Measurements from ENCODE around the gene ABTB1. TPM values are rescaled to one million over a fixed set of nuclear protein-coding genes. Genes with fewer than 3 reads are reported as not detected.
A peak's percentile ranks its signal among the peaks of the same experiment; 100 is the strongest.
"Not testable (repeated sequence)": the region's sequence is repeated elsewhere in the genome, so short reads cannot be mapped to it uniquely, and the experiment has no call there.

ABTB1 gene
- total and polyA plus RNA-seq, 4 experiments from 2014 or later: 66.9 to 169 (median 120) TPM

GRCh38 chr3:127651516-127652172 is 21.1 kb upstream of the ABTB1 start:
- Histone ChIP-seq H3K4me3 (ENCODE audit: low read length in 2 of 2) (no peak overlapping the region), H3K27me3 (ENCODE audit: insufficient read depth, low read length) (no peaks in the 10 kb centered on the region), H3K27ac (ENCODE audit: low read depth, low read length) (no peak overlapping the region), H3K36me3 (ENCODE audit: insufficient read depth, low read length) (no peaks in the 10 kb centered on the region), H3K4me1 (ENCODE audit: insufficient read depth, low read length) (no peaks in the 10 kb centered on the region), H3K9me3 (ENCODE audit: control insufficient read depth in 1 of 2, low read length in 2 of 2) (no peaks in the 10 kb centered on the region)
- Mint-ChIP-seq H3K27me3 (no peaks in the 10 kb centered on the region), H3K27ac (no peak overlapping the region), H3K9me3 (peaks cover 0 to 4% (median 0%) of the 10 kb centered on the region in 8 donors), H3K4me3 (no peak overlapping the region), H3K4me1 (no peaks in the 10 kb centered on the region), H3K36me3 (no peaks in the 10 kb centered on the region)
- intact Hi-C loops (cut with micrococcal nuclease): loop anchor here (1.0 kb wide), 3 partner anchors 43 to 320 kb away; no protein-coding TSS in a partner anchor
- POLR2A ChIA-PET (ENCODE audit: partially characterized antibody): no interaction called here
- no peak for DNase-seq
- CTCF ChIA-PET (ENCODE audit: partially characterized antibody): interaction anchor here (0.9 to 3.6 kb wide), 8 partner anchors 8 to 482 kb away, joined by 3 to 35 read pairs (median 4); no protein-coding TSS in a partner anchor

GRCh38 chr3:127652246-127652995 is 20.3 kb upstream of the ABTB1 start:
- no peak overlapping the region for H3K4me3 Mint-ChIP-seq
- no peaks in the 10 kb centered on the region for H3K27me3 Mint-ChIP-seq
- Histone ChIP-seq H3K27ac (ENCODE audit: low read depth, low read length) (no peak overlapping the region), H3K4me3 (ENCODE audit: low read length in 2 of 2) (no peak overlapping the region), H3K36me3 (ENCODE audit: insufficient read depth, low read length) (no peaks in the 10 kb centered on the region), H3K9me3 (ENCODE audit: control insufficient read depth in 1 of 2, low read length in 2 of 2) (no peaks in the 10 kb centered on the region), H3K27me3 (ENCODE audit: insufficient read depth, low read length) (no peaks in the 10 kb centered on the region), H3K4me1 (ENCODE audit: insufficient read depth, low read length) (no peaks in the 10 kb centered on the region)
- H3K9me3 Mint-ChIP-seq: peaks cover 0 to 4% (median 0%) of the 10 kb centered on the region in 8 donors
- H3K27ac Mint-ChIP-seq: no peak overlapping the region
- ChIA-PET POLR2A (ENCODE audit: partially characterized antibody) (no interaction called here), CTCF (ENCODE audit: partially characterized antibody) (interaction anchor here (0.9 to 3.6 kb wide), 5 partner anchors 9 to 481 kb away, joined by 3 to 35 read pairs (median 5); no protein-coding TSS in a partner anchor)
- H3K4me1 Mint-ChIP-seq: no peaks in the 10 kb centered on the region
- H3K36me3 Mint-ChIP-seq: no peaks in the 10 kb centered on the region
- intact Hi-C loops (cut with micrococcal nuclease): loop anchor here (1.0 kb wide), 3 partner anchors 42 to 319 kb away; no protein-coding TSS in a partner anchor
- peak in 3 of 5 donors; percentile 17 to 37 (median 22) for DNase-seq

GRCh38 chr3:127654374-127654773 is 18.4 kb upstream of the ABTB1 start:
- H3K36me3 ChIP-seq (ENCODE audit: insufficient read depth, low read length): no peaks in the 10 kb centered on the region
- Mint-ChIP-seq H3K4me1 (no peaks in the 10 kb centered on the region), H3K9me3 (peaks cover 0 to 4% (median 0%) of the 10 kb centered on the region in 8 donors), H3K27me3 (no peaks in the 10 kb centered on the region), H3K36me3 (no peaks in the 10 kb centered on the region), H3K4me3 (no peak overlapping the region), H3K27ac (no peak overlapping the region)
- intact Hi-C loops (cut with micrococcal nuclease): no loop called here
- no peaks in the 10 kb centered on the region for H3K27me3 ChIP-seq (ENCODE audit: insufficient read depth, low read length)
- no peak overlapping the region for H3K4me3 ChIP-seq (ENCODE audit: low read length in 2 of 2)
- H3K27ac ChIP-seq (ENCODE audit: low read depth, low read length): no peak overlapping the region
- ChIA-PET POLR2A (ENCODE audit: partially characterized antibody) (no interaction called here), CTCF (ENCODE audit: partially characterized antibody) (interaction anchor here (1.6 kb wide), 1 partner anchor 79 kb away, joined by 5 read pairs; no protein-coding TSS in a partner anchor)
- DNase-seq: no peak
- H3K9me3 ChIP-seq (ENCODE audit: control insufficient read depth in 1 of 2, low read length in 2 of 2): no peaks in the 10 kb centered on the region
- H3K4me1 ChIP-seq (ENCODE audit: insufficient read depth, low read length): no peaks in the 10 kb centered on the region

- DNase-seq; H3K4me3 ChIP-seq (ENCODE audit: low read length in 2 of 2); H3K27me3 Mint-ChIP-seq; H3K4me1 ChIP-seq (ENCODE audit: insufficient read depth, low read length); H3K36me3 ChIP-seq (ENCODE audit: insufficient read depth, low read length); H3K27me3 ChIP-seq (ENCODE audit: insufficient read depth, low read length); POLR2A ChIA-PET (ENCODE audit: partially characterized antibody); H3K36me3 Mint-ChIP-seq; intact Hi-C loops (cut with micrococcal nuclease); H3K9me3 ChIP-seq (ENCODE audit: control insufficient read depth in 1 of 2, low read length in 2 of 2); H3K4me1 Mint-ChIP-seq; H3K27ac ChIP-seq (ENCODE audit: low read depth, low read length); H3K9me3 Mint-ChIP-seq; H3K4me3 Mint-ChIP-seq; H3K27ac Mint-ChIP-seq: not testable (repeated sequence)
- CTCF ChIA-PET (ENCODE audit: partially characterized antibody): interaction anchor here (0.8 to 1.6 kb wide), 2 partner anchors 80 to 314 kb away, joined by 4 to 5 read pairs; no protein-coding TSS in a partner anchor
Observed at GRCh38 chr3:127654993-127655392, 17.8 kb upstream of the ABTB1 start.

DNA sequence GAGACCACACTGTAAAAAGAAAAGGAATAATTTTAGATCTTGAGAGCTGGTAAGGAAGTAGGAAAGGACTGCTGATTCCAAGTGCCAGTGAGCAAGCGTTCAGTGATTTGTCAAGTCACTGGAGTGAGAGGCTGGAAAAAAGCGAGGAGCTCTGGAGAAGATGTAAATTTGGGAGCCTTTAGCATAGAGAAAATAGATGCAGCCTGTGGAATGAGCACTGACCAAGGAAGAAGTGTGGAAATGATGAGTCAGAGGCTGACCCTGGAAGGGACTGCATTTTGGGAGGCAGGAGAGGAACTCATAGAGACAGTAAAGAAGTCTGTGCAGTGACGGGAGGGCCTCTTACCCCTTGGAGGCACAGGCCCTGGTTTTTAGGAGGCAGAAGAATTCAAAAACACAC is 17.1 kb upstream of the ABTB1 start:
- DNase-seq: no peak
- CTCF ChIA-PET (ENCODE audit: partially characterized antibody): interaction anchor here (0.8 to 1.6 kb wide), 2 partner anchors 80 to 313 kb away, joined by 4 to 5 read pairs; no protein-coding TSS in a partner anchor
- POLR2A ChIA-PET (ENCODE audit: partially characterized antibody): no interaction called here
- H3K27me3 ChIP-seq (ENCODE audit: insufficient read depth, low read length): no peaks in the 10 kb centered on the region
- Mint-ChIP-seq H3K4me1 (no peaks in the 10 kb centered on the region), H3K27ac (no peak overlapping the region), H3K27me3 (no peaks in the 10 kb centered on the region), H3K4me3 (no peak overlapping the region), H3K9me3 (peaks cover 0 to 4% (median 0%) of the 10 kb centered on the region in 8 donors), H3K36me3 (peaks cover 0 to 5% of the 10 kb centered on the region in 2 donors)
- no peak overlapping the region for H3K27ac ChIP-seq (ENCODE audit: low read depth, low read length)
- no peaks in the 10 kb centered on the region for H3K9me3 ChIP-seq (ENCODE audit: control insufficient read depth in 1 of 2, low read length in 2 of 2)
- no peak overlapping the region for H3K4me3 ChIP-seq (ENCODE audit: low read length in 2 of 2)
- H3K36me3 ChIP-seq (ENCODE audit: insufficient read depth, low read length): no peaks in the 10 kb centered on the region
- no peaks in the 10 kb centered on the region for H3K4me1 ChIP-seq (ENCODE audit: insufficient read depth, low read length)
- intact Hi-C loops (cut with micrococcal nuclease): no loop called here

- ChIA-PET POLR2A (ENCODE audit: partially characterized antibody) (no interaction called here), CTCF (ENCODE audit: partially characterized antibody) (interaction anchor here (0.8 to 0.9 kb wide), 2 partner anchors 22 to 37 kb away, joined by 3 read pairs; no protein-coding TSS in a partner anchor)
- H3K4me3 Mint-ChIP-seq: no peak overlapping the region
- H3K4me3 ChIP-seq (ENCODE audit: low read length in 2 of 2): no peak overlapping the region
- no peaks in the 10 kb centered on the region for H3K36me3 ChIP-seq (ENCODE audit: insufficient read depth, low read length)
- H3K4me1 ChIP-seq (ENCODE audit: insufficient read depth, low read length): no peaks in the 10 kb centered on the region
- no peaks in the 10 kb centered on the region for H3K27me3 Mint-ChIP-seq
- DNase-seq: no peak
- H3K27ac ChIP-seq (ENCODE audit: low read depth, low read length): no peak overlapping the region
- peaks cover 0 to 7% of the 10 kb centered on the region in 2 donors for H3K36me3 Mint-ChIP-seq
- H3K27me3 ChIP-seq (ENCODE audit: insufficient read depth, low read length): no peaks in the 10 kb centered on the region
- intact Hi-C loops (cut with micrococcal nuclease): no loop called here
- H3K9me3 Mint-ChIP-seq: peaks cover 0 to 4% (median 0%) of the 10 kb centered on the region in 8 donors
- no peak overlapping the region for H3K27ac Mint-ChIP-seq
- H3K4me1 Mint-ChIP-seq: no peaks in the 10 kb centered on the region
- no peaks in the 10 kb centered on the region for H3K9me3 ChIP-seq (ENCODE audit: control insufficient read depth in 1 of 2, low read length in 2 of 2)
Observed at GRCh38 chr3:127656906-127657305, 15.8 kb upstream of the ABTB1 start.

DNA sequence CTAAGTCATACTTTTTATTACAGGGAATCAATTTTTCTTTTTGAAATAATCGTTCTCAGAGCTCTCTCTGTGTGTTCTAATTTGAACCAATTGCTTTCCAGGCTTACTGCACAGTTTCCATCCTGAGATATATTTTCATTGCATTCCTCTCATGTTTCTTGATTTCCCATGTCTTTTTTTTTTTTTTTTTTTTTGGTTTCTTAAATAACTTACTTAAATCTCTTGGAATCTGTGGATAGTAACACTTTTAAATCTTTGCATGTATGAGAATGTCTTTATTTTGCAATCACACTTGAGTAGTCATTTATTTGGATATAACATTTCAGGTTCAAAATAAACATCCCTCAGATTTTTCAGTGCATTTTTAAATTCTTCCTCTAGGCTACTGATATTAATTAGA is 14.5 kb upstream of the ABTB1 start:
- Mint-ChIP-seq H3K4me3 (no peak overlapping the region), H3K27ac (no peak overlapping the region), H3K9me3 (peaks cover 0 to 4% (median 0%) of the 10 kb centered on the region in 8 donors), H3K27me3 (no peaks in the 10 kb centered on the region), H3K36me3 (peaks cover 0 to 10% of the 10 kb centered on the region in 2 donors), H3K4me1 (no peaks in the 10 kb centered on the region)
- Histone ChIP-seq H3K36me3 (ENCODE audit: insufficient read depth, low read length) (no peaks in the 10 kb centered on the region), H3K4me1 (ENCODE audit: insufficient read depth, low read length) (no peaks in the 10 kb centered on the region), H3K27me3 (ENCODE audit: insufficient read depth, low read length) (no peaks in the 10 kb centered on the region), H3K9me3 (ENCODE audit: control insufficient read depth in 1 of 2, low read length in 2 of 2) (no peaks in the 10 kb centered on the region), H3K27ac (ENCODE audit: low read depth, low read length) (no peak overlapping the region), H3K4me3 (ENCODE audit: low read length in 2 of 2) (no peak overlapping the region)
- intact Hi-C loops (cut with micrococcal nuclease): no loop called here
- DNase-seq: no peak
- ChIA-PET CTCF (ENCODE audit: partially characterized antibody) (interaction anchor here (0.7 to 0.9 kb wide), 2 partner anchors 83 to 345 kb away, joined by 3 read pairs; no protein-coding TSS in a partner anchor), POLR2A (ENCODE audit: partially characterized antibody) (no interaction called here)
